Fibroblast of lung (primary cell): Measurements from ENCODE around the gene NUAK2. TPM values are rescaled to one million over a fixed set of nuclear protein-coding genes. Genes with fewer than 3 reads are reported as not detected.
A peak's percentile ranks its signal among the peaks of the same experiment; 100 is the strongest.

ENCODE experiments used
- DNase-seq, 2 donors: peaks; one replicate each; pipeline versions ENCODE4 v3.0.0 to v3.0.0-alpha.2; 2010; ENCODE audit warnings: low read depth in 2 of 2
- H2AFZ ChIP-seq: 2 replicates; pipeline ENCODE4 v1.5.1; 2012; ENCODE audit warnings: low read length, control low read depth, inconsistent platforms
- H3K27ac ChIP-seq: 2 replicates; pipeline ENCODE4 v1.5.1; 2011; ENCODE audit warnings: low read length, control low read depth; ENCODE audit not compliant: insufficient read depth
- H3K27me3 ChIP-seq: 2 replicates; pipeline ENCODE4 v1.5.1; 2011; ENCODE audit warnings: mild to moderate bottlenecking, low read length; ENCODE audit not compliant: control insufficient read depth, insufficient read depth
- H3K36me3 ChIP-seq: 2 replicates; pipeline ENCODE4 v1.5.1; 2011; ENCODE audit warnings: low read length; ENCODE audit not compliant: control insufficient read depth, insufficient read depth
- H3K4me1 ChIP-seq: 2 replicates; pipeline ENCODE4 v1.5.1; 2011; ENCODE audit warnings: low read length; ENCODE audit not compliant: control insufficient read depth, insufficient read depth; ENCODE audit errors: extremely low read depth
- H3K4me2 ChIP-seq: 2 replicates; pipeline ENCODE4 v1.5.1; 2011; ENCODE audit warnings: low read length, control low read depth; ENCODE audit not compliant: insufficient read depth; ENCODE audit errors: extremely low read depth
- H3K4me3 ChIP-seq, 4 experiments: fragments of 200-600 bp in 1 of 4; sonication (generic) in 1 of 4; replicated peaks in 1 of 4; 2 replicates each; pipeline ENCODE4 v1.5.1; 2011 to 2016; ENCODE audit warnings: low read length in 4 of 4, low read depth in 3 of 4, mild to moderate bottlenecking in 3 of 4, control low read depth in 2 of 4, inconsistent platforms in 1 of 4, mixed read lengths in 1 of 4; ENCODE audit not compliant: insufficient read depth in 1 of 4; ENCODE audit errors: control extremely low read depth in 1 of 4
- H3K79me2 ChIP-seq: 2 replicates; pipeline ENCODE4 v1.5.1; 2012; ENCODE audit warnings: mild to moderate bottlenecking, low read length, inconsistent platforms; ENCODE audit not compliant: control insufficient read depth, insufficient read depth
- H3K9ac ChIP-seq: 2 replicates; pipeline ENCODE4 v1.5.1; 2011; ENCODE audit warnings: mild to moderate bottlenecking, low read length, control low read depth; ENCODE audit not compliant: insufficient read depth
- H3K9me3 ChIP-seq: 2 replicates; pipeline ENCODE4 v1.5.1; 2012; ENCODE audit warnings: low read depth, low read length; ENCODE audit not compliant: control insufficient read depth, insufficient read depth
- H4K20me1 ChIP-seq: 2 replicates; pipeline ENCODE4 v1.5.1; 2011; ENCODE audit warnings: low read length; ENCODE audit not compliant: control insufficient read depth, insufficient read depth; ENCODE audit errors: extremely low read depth
- EZH2 ChIP-seq: IDR thresholded peaks from 2 replicates; pipeline ENCODE4 v1.5.1; 2012; ENCODE audit warnings: low read length, control low read depth, mild to moderate bottlenecking; ENCODE audit errors: missing control alignments
- polyA plus RNA-seq, 2 donors: library from polyadenylated mRNA; depleted of rRNA in 1 of 2; stranded (reverse) in 1 of 2; unstranded in 1 of 2; fragments of >200 nt; gene quantifications; 2 replicates each; pipeline ENCODE4 v1.2.1, GENCODE V29; 2011 to 2012; ENCODE audit warnings: missing spikeins in 1 of 2
- total RNA-seq: library from RNA; depleted of rRNA; stranded (reverse); fragments of >200 nt; gene quantifications from 2 replicates; pipeline ENCODE4 v1.2.1, GENCODE V29; 2014
- TF ChIP-seq, protein P1 (sequence below), 2 donors: IDR thresholded peaks in 1 of 2; conservative IDR thresholded peaks in 1 of 2; 1 replicate in 1 of 2; 2 replicates in 1 of 2; pipeline ENCODE4 v1.5.1; 2011 to 2012; ENCODE audit warnings: low read length in 2 of 2, control low read depth in 1 of 2, inconsistent platforms in 1 of 2, low read depth in 1 of 2, mild to moderate bottlenecking in 1 of 2

Gene NUAK2
- total and polyA plus RNA-seq, 2 donors (not counting 1 experiment from before 2014, with no cell fraction given), result 1.7 to 4.9 TPM

DNA sequence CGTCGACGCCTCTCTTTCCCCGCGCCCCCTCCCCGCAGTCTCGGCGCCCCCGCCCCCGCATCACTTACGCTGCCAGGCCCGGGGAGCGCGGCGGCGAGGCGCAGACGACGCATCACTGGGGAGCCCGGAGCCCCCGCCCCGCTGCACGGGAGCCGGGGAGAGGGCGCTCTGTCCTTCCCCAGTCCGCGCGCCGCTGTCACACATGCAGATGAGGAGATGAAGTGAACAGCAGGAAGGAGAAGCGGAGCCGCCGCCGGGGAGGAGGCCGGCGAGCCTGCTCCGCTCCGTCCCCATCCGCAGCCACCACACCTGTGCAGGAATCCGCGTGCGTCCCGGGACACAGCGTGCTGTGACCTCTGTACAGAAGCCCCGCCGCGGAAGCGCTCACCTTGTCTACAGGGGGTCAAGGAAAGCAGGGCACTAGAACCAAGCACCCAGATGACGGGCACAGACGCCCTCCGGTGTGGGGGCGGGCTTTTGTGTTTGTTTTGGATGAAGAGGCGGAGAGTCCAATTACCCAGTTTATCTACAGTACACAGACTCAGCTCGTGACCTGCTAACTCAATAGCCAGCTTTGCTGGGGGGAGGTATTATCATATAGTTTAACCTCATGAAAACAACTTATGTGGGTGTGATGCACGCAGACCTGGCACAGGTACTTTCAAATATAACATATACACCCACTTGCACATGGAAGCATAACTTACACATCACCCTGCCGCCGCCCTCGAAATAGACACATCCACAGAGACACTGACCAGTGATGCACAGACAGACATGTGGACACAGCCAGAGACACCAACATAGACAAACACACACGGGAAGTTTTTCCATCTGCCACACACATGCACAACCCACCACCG, 22.8 kb upstream of the NUAK2 start:
- Histone ChIP-seq H3K4me2 (no peak overlapping the region), H3K27ac (no peak overlapping the region), H3K79me2 (no peaks in the 10 kb centered on the region), H3K36me3 (no peaks in the 10 kb centered on the region), H2AFZ (no peak overlapping the region), H3K4me1 (no peaks in the 10 kb centered on the region), H3K9ac (no peak overlapping the region), H3K4me3 (peak overlapping the region in 1 of 4 experiments; percentile 22), H4K20me1 (no peaks in the 10 kb centered on the region), H3K9me3 (no peaks in the 10 kb centered on the region), H3K27me3 (peaks cover 56% of the 10 kb centered on the region)
- DNase-seq, result no peak
- TF ChIP-seq EZH2, result peak; percentile 98
- TF ChIP-seq, protein P1, sequence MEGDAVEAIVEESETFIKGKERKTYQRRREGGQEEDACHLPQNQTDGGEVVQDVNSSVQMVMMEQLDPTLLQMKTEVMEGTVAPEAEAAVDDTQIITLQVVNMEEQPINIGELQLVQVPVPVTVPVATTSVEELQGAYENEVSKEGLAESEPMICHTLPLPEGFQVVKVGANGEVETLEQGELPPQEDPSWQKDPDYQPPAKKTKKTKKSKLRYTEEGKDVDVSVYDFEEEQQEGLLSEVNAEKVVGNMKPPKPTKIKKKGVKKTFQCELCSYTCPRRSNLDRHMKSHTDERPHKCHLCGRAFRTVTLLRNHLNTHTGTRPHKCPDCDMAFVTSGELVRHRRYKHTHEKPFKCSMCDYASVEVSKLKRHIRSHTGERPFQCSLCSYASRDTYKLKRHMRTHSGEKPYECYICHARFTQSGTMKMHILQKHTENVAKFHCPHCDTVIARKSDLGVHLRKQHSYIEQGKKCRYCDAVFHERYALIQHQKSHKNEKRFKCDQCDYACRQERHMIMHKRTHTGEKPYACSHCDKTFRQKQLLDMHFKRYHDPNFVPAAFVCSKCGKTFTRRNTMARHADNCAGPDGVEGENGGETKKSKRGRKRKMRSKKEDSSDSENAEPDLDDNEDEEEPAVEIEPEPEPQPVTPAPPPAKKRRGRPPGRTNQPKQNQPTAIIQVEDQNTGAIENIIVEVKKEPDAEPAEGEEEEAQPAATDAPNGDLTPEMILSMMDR (conservative IDR thresholded peaks at IDR 0.05 in 1 of 2, IDR thresholded peaks at IDR 0.05 in 1 of 2; ENCODE audit: low read depth in 1 of 2, low read length in 2 of 2), result no peak

DNA sequence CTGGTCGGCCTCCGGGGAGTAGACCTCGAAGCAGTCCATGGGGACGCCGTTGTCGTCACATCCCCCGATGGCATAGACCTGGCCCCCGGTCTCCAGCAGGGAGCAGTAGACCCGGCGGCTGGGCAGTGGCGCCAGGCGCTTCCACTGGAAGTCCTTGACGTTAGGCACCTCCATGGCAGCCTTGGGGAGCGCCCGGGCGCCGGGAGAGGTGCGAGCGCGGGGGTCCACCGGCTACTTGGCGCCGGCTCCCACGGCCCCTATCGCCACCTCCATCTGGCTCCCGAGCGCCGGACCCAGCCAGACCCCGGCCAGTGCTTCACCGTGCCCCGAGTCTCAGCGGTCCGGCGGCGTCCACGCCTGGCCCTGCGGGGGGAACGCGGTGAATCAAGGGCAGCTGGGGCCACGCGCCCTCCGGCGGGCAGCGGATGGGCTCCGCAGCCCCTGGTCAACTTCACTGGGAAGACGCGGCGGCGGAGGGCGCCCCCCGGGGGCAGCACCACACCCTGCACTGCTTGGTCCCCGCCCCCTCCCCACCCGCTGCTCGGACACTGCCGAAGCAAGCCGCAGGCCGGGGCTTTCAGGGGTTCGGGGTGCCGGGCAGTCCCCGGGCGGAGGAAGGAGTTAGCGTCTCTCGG, 22.0 kb upstream of the NUAK2 start:
- Histone ChIP-seq H3K4me3 (no peak overlapping the region), H2AFZ (no peak overlapping the region), H3K9ac (no peak overlapping the region), H3K36me3 (no peaks in the 10 kb centered on the region), H3K79me2 (no peaks in the 10 kb centered on the region), H3K9me3 (no peaks in the 10 kb centered on the region), H4K20me1 (no peaks in the 10 kb centered on the region), H3K27ac (no peak overlapping the region), H3K27me3 (peaks cover 57% of the 10 kb centered on the region), H3K4me1 (no peaks in the 10 kb centered on the region), H3K4me2 (no peak overlapping the region)
- TF ChIP-seq, protein P1 (conservative IDR thresholded peaks at IDR 0.05 in 1 of 2, IDR thresholded peaks at IDR 0.05 in 1 of 2; ENCODE audit: low read depth in 1 of 2, low read length in 2 of 2), result no peak
- peak; percentile 27 for TF ChIP-seq EZH2
- no peak for DNase-seq

DNA sequence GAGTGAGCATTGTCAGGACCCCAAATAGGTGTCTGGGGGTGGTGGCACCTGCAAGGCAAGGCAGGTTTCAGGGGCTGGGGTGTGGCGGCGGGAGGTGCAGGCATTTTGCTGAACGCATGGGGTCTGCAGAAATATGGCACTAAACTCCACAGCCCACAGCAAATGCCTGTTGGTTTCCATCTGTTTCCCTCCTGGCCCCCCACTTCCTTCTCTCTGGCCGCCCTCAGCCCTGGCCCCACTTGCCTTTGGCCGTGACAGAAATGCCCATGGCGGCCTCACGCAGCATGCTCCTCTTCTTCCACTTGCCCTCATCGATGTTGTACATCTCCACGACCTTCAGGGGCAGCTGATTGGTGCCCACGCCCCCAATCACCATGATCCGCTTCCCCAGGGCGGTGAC, 21.4 kb upstream of the NUAK2 start:
- Histone ChIP-seq H4K20me1 (no peaks in the 10 kb centered on the region), H3K4me1 (no peaks in the 10 kb centered on the region), H3K27ac (no peak overlapping the region), H3K36me3 (no peaks in the 10 kb centered on the region), H3K27me3 (peaks cover 58% of the 10 kb centered on the region), H3K4me2 (no peak overlapping the region), H3K9ac (no peak overlapping the region), H3K9me3 (no peaks in the 10 kb centered on the region), H3K4me3 (no peak overlapping the region), H2AFZ (no peak overlapping the region), H3K79me2 (no peaks in the 10 kb centered on the region)
- peak; percentile 71 for TF ChIP-seq EZH2
- TF ChIP-seq, protein P1 (conservative IDR thresholded peaks at IDR 0.05 in 1 of 2, IDR thresholded peaks at IDR 0.05 in 1 of 2; ENCODE audit: low read depth in 1 of 2, low read length in 2 of 2), result no peak
- DNase-seq, result no peak
